ENCODE data around the gene KLHL24. TPM values are rescaled to one million over a fixed set of nuclear protein-coding genes. Genes with fewer than 3 reads are reported as not detected.

KLHL24 gene
- total RNA-seq, 4 donors from 2014 or later: 68.2 to 159 (median 128) TPM

DNA sequence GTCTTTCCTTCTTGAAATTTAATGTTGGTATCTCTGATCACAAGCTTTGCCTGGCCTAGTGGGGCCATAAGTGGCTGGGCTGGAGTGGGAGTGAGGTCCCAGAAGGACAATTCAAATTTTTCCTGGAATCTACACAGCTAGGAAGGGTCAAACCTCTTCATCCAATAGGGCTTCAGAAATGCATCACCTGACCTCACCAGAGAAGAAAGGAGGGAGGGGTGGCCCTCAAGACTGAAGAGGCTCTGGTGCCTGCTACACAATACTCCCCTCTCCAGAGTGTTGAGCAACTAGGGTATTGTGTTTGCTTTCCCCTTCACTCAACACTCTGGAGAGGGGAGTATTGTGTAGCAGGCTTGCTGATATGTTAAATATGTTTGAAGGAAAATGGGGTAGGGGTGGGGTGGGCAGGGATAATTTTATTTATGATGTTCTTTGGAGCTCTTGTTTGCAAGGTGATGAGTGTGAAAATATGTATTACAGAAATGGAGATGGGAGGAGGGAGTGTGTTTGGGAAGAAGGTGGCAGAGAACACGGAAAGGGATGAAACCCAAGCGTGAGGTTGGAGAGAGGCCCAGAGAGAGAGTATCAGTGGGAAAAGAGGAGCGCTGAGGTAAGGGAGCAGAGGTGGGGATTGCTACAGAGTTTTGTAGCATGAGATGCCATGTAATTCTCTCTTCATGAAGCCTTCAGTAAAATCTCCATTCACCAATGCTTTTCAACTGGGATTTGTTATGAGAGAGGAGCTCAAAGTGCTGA is 5.7 kb upstream of the KLHL24 start:
- TF ChIP-seq CTCF (IDR thresholded peaks at IDR 0.05; ENCODE audit: low read depth): no peak

DNA sequence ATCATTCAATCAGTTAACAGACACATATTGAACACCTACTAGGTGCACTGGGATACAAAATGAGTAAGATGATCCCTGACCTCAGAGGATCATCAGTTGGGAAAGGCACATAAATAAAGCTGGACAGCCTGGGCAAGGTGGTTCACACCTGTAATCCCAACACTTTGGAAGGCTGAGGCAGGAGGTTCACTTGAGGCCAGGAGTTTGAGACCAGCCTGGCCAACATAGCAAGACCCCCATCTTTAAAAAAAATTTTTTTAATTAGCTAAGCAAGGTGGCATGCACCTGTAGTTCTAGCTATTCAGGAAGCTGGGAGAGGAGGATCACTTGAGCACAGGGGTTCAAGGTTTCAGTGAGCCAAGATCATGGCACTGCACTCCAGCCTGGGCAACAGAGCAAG is 3.7 kb upstream of the KLHL24 start:
- TF ChIP-seq CTCF (IDR thresholded peaks at IDR 0.05; ENCODE audit: low read depth): no peak

DNA sequence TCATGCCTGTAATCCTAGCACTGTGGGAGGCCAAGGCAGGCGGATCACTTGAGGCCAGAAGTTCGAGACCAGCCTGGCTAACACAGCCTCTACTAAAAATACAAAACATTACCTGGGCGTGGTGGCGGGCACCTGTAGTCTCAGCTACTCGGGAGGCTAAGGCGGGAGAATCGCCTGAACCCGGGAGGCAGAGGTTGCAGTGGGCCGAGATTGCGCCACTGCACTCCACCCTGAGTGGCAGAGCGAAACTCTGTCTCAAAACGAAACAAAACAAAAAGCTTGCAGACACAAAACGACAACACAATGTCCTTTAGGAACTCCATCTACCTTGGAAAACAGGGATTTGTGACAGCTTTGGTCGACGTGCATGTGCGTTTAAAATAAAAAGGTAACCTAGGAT is 716 bp upstream of the KLHL24 start:
- TF ChIP-seq CTCF (IDR thresholded peaks at IDR 0.05; ENCODE audit: low read depth): no peak

GRCh38 chr3:183635107-183635430 is 354 bp upstream of the KLHL24 start:
- no peak for TF ChIP-seq CTCF (IDR thresholded peaks at IDR 0.05; ENCODE audit: low read depth)

GRCh38 chr3:183636221-183637105 is 1.0 kb downstream of the KLHL24 start:
- TF ChIP-seq CTCF (IDR thresholded peaks at IDR 0.05; ENCODE audit: low read depth): no peak

DNA sequence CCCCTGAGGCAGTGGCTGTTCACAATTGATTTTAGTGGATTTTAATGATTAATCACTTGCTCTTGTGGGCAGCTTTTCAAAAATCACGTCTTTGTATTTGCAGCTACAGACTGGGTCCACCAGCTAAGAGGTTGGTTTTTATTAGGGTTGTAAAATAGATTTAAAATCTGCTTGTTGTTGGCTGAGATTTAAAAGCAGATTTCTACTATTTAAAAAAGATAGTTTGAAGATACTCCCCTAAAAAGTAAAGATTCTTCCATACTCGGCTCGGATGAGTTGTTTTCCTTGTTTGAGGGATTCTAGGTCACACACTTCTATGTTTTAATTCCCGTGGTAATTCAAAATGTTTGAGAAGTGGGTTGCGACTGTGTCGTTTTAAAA is 1.7 kb downstream of the KLHL24 start:
- no peak for TF ChIP-seq CTCF (IDR thresholded peaks at IDR 0.05; ENCODE audit: low read depth)

DNA sequence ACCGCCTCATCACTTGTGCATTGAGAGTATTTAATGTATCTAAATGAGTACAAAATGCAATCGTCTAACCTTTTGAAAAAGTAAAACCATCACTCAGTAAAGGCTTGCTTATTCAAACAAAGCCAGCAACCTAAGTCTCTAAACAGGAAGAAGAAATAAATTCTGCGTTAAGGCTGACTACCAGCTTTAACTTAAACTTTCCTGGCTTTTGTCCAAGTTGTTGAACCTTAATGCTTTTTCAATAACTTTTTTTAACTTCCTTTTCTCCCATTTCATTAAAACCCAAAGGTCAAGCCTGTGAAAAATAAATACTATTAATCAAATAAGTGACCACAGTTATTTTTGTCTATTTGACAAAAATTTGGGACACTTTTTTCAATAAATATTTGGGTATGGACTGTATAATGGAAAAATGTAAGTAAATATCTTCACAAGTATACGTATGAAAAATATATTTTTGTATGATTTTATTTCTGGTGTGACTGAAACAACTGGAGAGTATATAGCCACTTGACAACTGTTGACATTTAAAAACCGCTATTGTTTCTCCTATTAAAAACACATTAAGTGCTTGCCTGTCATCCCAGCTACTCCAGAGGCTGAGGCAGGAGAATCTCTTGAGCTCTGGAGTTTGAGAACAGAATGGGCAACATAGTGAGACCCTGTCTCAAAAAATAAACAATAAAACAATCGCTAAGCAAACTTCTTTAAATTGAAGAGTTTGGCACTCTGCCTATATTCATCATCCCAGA is 2.9 kb downstream of the KLHL24 start:
- no peak for TF ChIP-seq CTCF (IDR thresholded peaks at IDR 0.05; ENCODE audit: low read depth)
